Measurements from ENCODE around the gene ANK2. TPM values are rescaled to one million over a fixed set of nuclear protein-coding genes. Genes with fewer than 3 reads are reported as not detected.

The ANK2 gene
- total RNA-seq, 5 donors from 2014 or later (not counting 1 experiment from before 2014, with no cell fraction given), result 0.25 to 0.62 (median 0.31) TPM; not detected in 1

GRCh38 chr4:113344100-113344499 is 294.6 kb downstream of the ANK2 start:
- WGBS (ENCODE audit: insufficient coverage), result no CpG with 5 or more reads among the region's 3 CpGs
- Histone ChIP-seq H3K27me3 (replicated peaks in 1 of 2; ENCODE audit: control insufficient read depth in 2 of 2, extremely low read depth in 1 of 2, insufficient read depth in 2 of 2, low read length in 1 of 2) (no peaks in the 10 kb centered on the region), H3K9me3 (no peaks in the 10 kb centered on the region), H3K27ac (ENCODE audit: low read length) (no peak overlapping the region), H3K4me1 (ENCODE audit: control insufficient read depth in 1 of 2, extremely low read depth in 1 of 2, insufficient read depth in 2 of 2, low read length in 2 of 2) (no peaks in the 10 kb centered on the region), H3K4me3 (ENCODE audit: control insufficient read depth in 1 of 2, extremely low read depth in 1 of 2, low read length in 1 of 2) (no peak overlapping the region), H3K36me3 (ENCODE audit: control insufficient read depth in 2 of 2, extremely low read depth in 1 of 2, insufficient read depth in 1 of 2, low read length in 1 of 2) (no peaks in the 10 kb centered on the region)
- H3K27me3 Mint-ChIP-seq, result peaks cover 0 to 16% of the 10 kb centered on the region in 2 donors
- ChIA-PET POLR2A (no interaction called here), CTCF (no interaction called here)
- no peak overlapping the region for H3K27ac Mint-ChIP-seq
- DNase-seq (no peak), ATAC-seq (replicated peaks in 1 of 4) (no peak)
- no peaks in the 10 kb centered on the region for H3K9me3 Mint-ChIP-seq
- no peak overlapping the region for H3K4me3 Mint-ChIP-seq
- H3K36me3 Mint-ChIP-seq, result no peaks in the 10 kb centered on the region
- no peaks in the 10 kb centered on the region for H3K4me1 Mint-ChIP-seq

- Histone ChIP-seq H3K27ac (ENCODE audit: low read length) (no peak overlapping the region), H3K27me3 (replicated peaks in 1 of 2; ENCODE audit: control insufficient read depth in 2 of 2, extremely low read depth in 1 of 2, insufficient read depth in 2 of 2, low read length in 1 of 2) (no peaks in the 10 kb centered on the region), H3K4me3 (ENCODE audit: control insufficient read depth in 1 of 2, extremely low read depth in 1 of 2, low read length in 1 of 2) (no peak overlapping the region), H3K36me3 (ENCODE audit: control insufficient read depth in 2 of 2, extremely low read depth in 1 of 2, insufficient read depth in 1 of 2, low read length in 1 of 2) (no peaks in the 10 kb centered on the region), H3K9me3 (no peaks in the 10 kb centered on the region), H3K4me1 (ENCODE audit: control insufficient read depth in 1 of 2, extremely low read depth in 1 of 2, insufficient read depth in 2 of 2, low read length in 2 of 2) (no peaks in the 10 kb centered on the region)
- no peak overlapping the region for H3K4me3 Mint-ChIP-seq
- no peak overlapping the region for H3K27ac Mint-ChIP-seq
- H3K4me1 Mint-ChIP-seq, result peaks cover 0 to 5% (median 0%) of the 10 kb centered on the region in 3 donors
- DNase-seq, result no peak
- ChIA-PET POLR2A (no interaction called here), CTCF (interaction anchor here in 1 of 2 donors (0.7 kb wide), 1 partner anchor 96 kb away, joined by 4 read pairs; no protein-coding TSS in a partner anchor)
- no peaks in the 10 kb centered on the region for H3K9me3 Mint-ChIP-seq
- H3K27me3 Mint-ChIP-seq, result peaks cover 3 to 9% of the 10 kb centered on the region in 2 donors
- no CpG with 5 or more reads among the region's 2 CpGs for WGBS (ENCODE audit: insufficient coverage)
- no peak for ATAC-seq (replicated peaks in 1 of 4)
- H3K36me3 Mint-ChIP-seq, result no peaks in the 10 kb centered on the region
Observed at GRCh38 chr4:113347245-113347644, 297.8 kb downstream of the ANK2 start.

DNA sequence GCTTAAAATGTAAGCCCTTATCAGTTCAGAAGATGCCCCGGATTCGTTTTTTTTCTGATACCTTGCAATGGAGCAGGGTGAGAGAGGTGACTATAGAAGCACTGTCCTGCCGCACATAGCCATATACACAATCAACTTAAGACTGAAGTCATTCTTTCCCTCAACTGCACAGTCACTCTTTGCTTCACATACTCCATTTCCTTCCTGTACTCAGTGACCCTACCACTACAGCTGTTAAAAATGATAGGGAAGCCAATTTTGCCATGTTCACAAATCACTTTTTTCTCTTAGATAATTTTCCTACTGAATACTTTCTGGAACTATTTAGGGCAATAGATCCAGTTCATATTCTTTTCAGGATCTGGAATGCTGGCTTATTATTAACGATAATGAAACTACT is 300.0 kb downstream of the ANK2 start:
- ATAC-seq (replicated peaks in 1 of 4) (no peak), DNase-seq (no peak)
- Histone ChIP-seq H3K27me3 (replicated peaks in 1 of 2; ENCODE audit: control insufficient read depth in 2 of 2, extremely low read depth in 1 of 2, insufficient read depth in 2 of 2, low read length in 1 of 2) (no peaks in the 10 kb centered on the region), H3K9me3 (no peaks in the 10 kb centered on the region), H3K4me1 (ENCODE audit: control insufficient read depth in 1 of 2, extremely low read depth in 1 of 2, insufficient read depth in 2 of 2, low read length in 2 of 2) (no peaks in the 10 kb centered on the region), H3K27ac (ENCODE audit: low read length) (no peak overlapping the region), H3K4me3 (ENCODE audit: control insufficient read depth in 1 of 2, extremely low read depth in 1 of 2, low read length in 1 of 2) (no peak overlapping the region), H3K36me3 (ENCODE audit: control insufficient read depth in 2 of 2, extremely low read depth in 1 of 2, insufficient read depth in 1 of 2, low read length in 1 of 2) (no peaks in the 10 kb centered on the region)
- Mint-ChIP-seq H3K4me1 (peaks cover 6 to 10% (median 8%) of the 10 kb centered on the region in 3 donors), H3K27me3 (peaks cover 3 to 18% of the 10 kb centered on the region in 2 donors), H3K4me3 (no peak overlapping the region), H3K27ac (no peak overlapping the region), H3K9me3 (no peaks in the 10 kb centered on the region), H3K36me3 (no peaks in the 10 kb centered on the region)
- ChIA-PET POLR2A (no interaction called here), CTCF (no interaction called here)
- no CpG with 5 or more reads among the region's 4 CpGs for WGBS (ENCODE audit: insufficient coverage)

- Mint-ChIP-seq H3K9me3 (no peaks in the 10 kb centered on the region), H3K27ac (no peak overlapping the region), H3K4me3 (no peak overlapping the region), H3K27me3 (peaks cover 3 to 16% of the 10 kb centered on the region in 2 donors), H3K4me1 (peaks cover 17 to 21% (median 20%) of the 10 kb centered on the region in 3 donors), H3K36me3 (no peaks in the 10 kb centered on the region)
- ChIA-PET POLR2A (no interaction called here), CTCF (no interaction called here)
- no peak overlapping the region for H3K4me3 ChIP-seq (ENCODE audit: control insufficient read depth in 1 of 2, extremely low read depth in 1 of 2, low read length in 1 of 2)
- H3K27me3 ChIP-seq (replicated peaks in 1 of 2; ENCODE audit: control insufficient read depth in 2 of 2, extremely low read depth in 1 of 2, insufficient read depth in 2 of 2, low read length in 1 of 2), result no peaks in the 10 kb centered on the region
- no peak for ATAC-seq (replicated peaks in 1 of 4)
- no peaks in the 10 kb centered on the region for H3K9me3 ChIP-seq
- no peaks in the 10 kb centered on the region for H3K36me3 ChIP-seq (ENCODE audit: control insufficient read depth in 2 of 2, extremely low read depth in 1 of 2, insufficient read depth in 1 of 2, low read length in 1 of 2)
- H3K4me1 ChIP-seq (ENCODE audit: control insufficient read depth in 1 of 2, extremely low read depth in 1 of 2, insufficient read depth in 2 of 2, low read length in 2 of 2), result peaks cover 0 to 9% of the 10 kb centered on the region in 2 experiments
- H3K27ac ChIP-seq (ENCODE audit: low read length), result no peak overlapping the region
- DNase-seq, result no peak
Observed at GRCh38 chr4:113350576-113350975, 301.1 kb downstream of the ANK2 start.

- Mint-ChIP-seq H3K4me3 (peak overlapping the region; percentile 49 to 69 (median 60)), H3K27ac (peak overlapping the region; percentile 70 to 85), H3K36me3 (peaks cover 5% of the 10 kb centered on the region), H3K27me3 (peaks cover 0 to 12% of the 10 kb centered on the region in 2 donors), H3K4me1 (peaks cover 20 to 34% (median 31%) of the 10 kb centered on the region in 3 donors), H3K9me3 (peaks cover 0 to 11% (median 3%) of the 10 kb centered on the region in 3 donors)
- ChIA-PET POLR2A (no interaction called here), CTCF (interaction anchor here in 1 of 2 donors (0.5 kb wide), 1 partner anchor 1301 kb away, joined by 3 read pairs; no protein-coding TSS in a partner anchor)
- peak overlapping the region; percentile 6 to 34 for H3K4me3 ChIP-seq (ENCODE audit: control insufficient read depth in 1 of 2, extremely low read depth in 1 of 2, low read length in 1 of 2)
- H3K27ac ChIP-seq (ENCODE audit: low read length), result peak overlapping the region; percentile 50
- no peaks in the 10 kb centered on the region for H3K27me3 ChIP-seq (replicated peaks in 1 of 2; ENCODE audit: control insufficient read depth in 2 of 2, extremely low read depth in 1 of 2, insufficient read depth in 2 of 2, low read length in 1 of 2)
- H3K36me3 ChIP-seq (ENCODE audit: control insufficient read depth in 2 of 2, extremely low read depth in 1 of 2, insufficient read depth in 1 of 2, low read length in 1 of 2), result no peaks in the 10 kb centered on the region
- WGBS (ENCODE audit: insufficient coverage), result 0% methylated on average over 8 of the region's 13 CpGs
- H3K9me3 ChIP-seq, result no peaks in the 10 kb centered on the region
- peaks cover 0 to 15% of the 10 kb centered on the region in 2 experiments for H3K4me1 ChIP-seq (ENCODE audit: control insufficient read depth in 1 of 2, extremely low read depth in 1 of 2, insufficient read depth in 2 of 2, low read length in 2 of 2)
- ATAC-seq (replicated peaks in 1 of 4), result peak; percentile 92 to 95 (median 94)
- peak; percentile 3 to 68 (median 29) for DNase-seq
Observed at GRCh38 chr4:113355550-113356371, 306.3 kb downstream of the ANK2 start.

- H3K9me3 ChIP-seq, result no peaks in the 10 kb centered on the region
- no peak for ATAC-seq (replicated peaks in 1 of 4)
- WGBS (ENCODE audit: insufficient coverage), result no CpG with 5 or more reads among the region's 3 CpGs
- no peak overlapping the region for H3K4me3 ChIP-seq (ENCODE audit: control insufficient read depth in 1 of 2, extremely low read depth in 1 of 2, low read length in 1 of 2)
- Mint-ChIP-seq H3K4me3 (no peak overlapping the region), H3K27ac (peak overlapping the region in 1 of 2 donors; percentile 85), H3K27me3 (peaks cover 0 to 12% of the 10 kb centered on the region in 2 donors), H3K9me3 (peaks cover 0 to 11% (median 3%) of the 10 kb centered on the region in 3 donors), H3K36me3 (peaks cover 5% of the 10 kb centered on the region), H3K4me1 (peaks cover 20 to 34% (median 31%) of the 10 kb centered on the region in 3 donors)
- peaks cover 0 to 15% of the 10 kb centered on the region in 2 experiments for H3K4me1 ChIP-seq (ENCODE audit: control insufficient read depth in 1 of 2, extremely low read depth in 1 of 2, insufficient read depth in 2 of 2, low read length in 2 of 2)
- no peak for DNase-seq
- no peaks in the 10 kb centered on the region for H3K36me3 ChIP-seq (ENCODE audit: control insufficient read depth in 2 of 2, extremely low read depth in 1 of 2, insufficient read depth in 1 of 2, low read length in 1 of 2)
- H3K27ac ChIP-seq (ENCODE audit: low read length), result peak overlapping the region; percentile 50
- no peaks in the 10 kb centered on the region for H3K27me3 ChIP-seq (replicated peaks in 1 of 2; ENCODE audit: control insufficient read depth in 2 of 2, extremely low read depth in 1 of 2, insufficient read depth in 2 of 2, low read length in 1 of 2)
- ChIA-PET CTCF (interaction anchor here in 1 of 2 donors (0.5 kb wide), 1 partner anchor 1300 kb away, joined by 3 read pairs; no protein-coding TSS in a partner anchor), POLR2A (no interaction called here)
Observed at GRCh38 chr4:113356453-113356852, 307.0 kb downstream of the ANK2 start.
